ENCODE measurements around the gene SLC39A9.
A peak's percentile ranks its signal among the peaks of the same experiment; 100 is the strongest.

SLC39A9 gene

GRCh38 chr14:69398053-69398817 is at the start of gene SLC39A9, which contains the start of gene ERH:
Gene SLC39A9, plus strand, starts transcription at chr14:69398692. Its CDS starts 678 bp downstream, at chr14:69399370.
Gene ERH, minus strand, starts transcription at chr14:69398299. Its CDS starts 66 bp downstream, at chr14:69398233.
- peak; percentile 99 for DNase-seq

- DNase-seq, result no peak
Observed at GRCh38 chr14:69349091-69349777, 49.3 kb upstream of the SLC39A9 start.

- DNase-seq, result no peak
Observed at GRCh38 chr14:69350892-69351291, 47.6 kb upstream of the SLC39A9 start.

- DNase-seq, result peak; percentile 63 to 72
Observed at GRCh38 chr14:69351385-69351784, 47.1 kb upstream of the SLC39A9 start.

GRCh38 chr14:69351911-69352310 is 46.6 kb upstream of the SLC39A9 start:
- no peak for DNase-seq

- no peak for DNase-seq
Observed at GRCh38 chr14:69353168-69353567, 45.3 kb upstream of the SLC39A9 start.

- DNase-seq, result no peak
Observed at GRCh38 chr14:69354383-69355153, 43.9 kb upstream of the SLC39A9 start.

GRCh38 chr14:69355154-69355597 is 43.3 kb upstream of the SLC39A9 start:
- DNase-seq, result no peak

GRCh38 chr14:69355607-69356281 is 42.7 kb upstream of the SLC39A9 start:
- DNase-seq, result no peak

- DNase-seq, result no peak
Observed at GRCh38 chr14:69356903-69357543, 41.5 kb upstream of the SLC39A9 start.

- DNase-seq, result no peak
Observed at GRCh38 chr14:69357544-69358200, 40.8 kb upstream of the SLC39A9 start.

GRCh38 chr14:69358233-69358963 is 40.1 kb upstream of the SLC39A9 start:
- no peak for DNase-seq

GRCh38 chr14:69358966-69359365 is 39.5 kb upstream of the SLC39A9 start:
- DNase-seq, result no peak

GRCh38 chr14:69360438-69361108 is 37.9 kb upstream of the SLC39A9 start:
- no peak for DNase-seq

- DNase-seq, result no peak
Observed at GRCh38 chr14:69363055-69363454, 35.4 kb upstream of the SLC39A9 start.

GRCh38 chr14:69363964-69364363 is 34.5 kb upstream of the SLC39A9 start:
- DNase-seq, result no peak

GRCh38 chr14:69364378-69364777 is 34.1 kb upstream of the SLC39A9 start:
- no peak for DNase-seq

GRCh38 chr14:69366069-69366468 is 32.4 kb upstream of the SLC39A9 start:
- no peak for DNase-seq

GRCh38 chr14:69366761-69367160 is 31.7 kb upstream of the SLC39A9 start:
- no peak for DNase-seq

GRCh38 chr14:69368381-69368780 is 30.1 kb upstream of the SLC39A9 start:
- DNase-seq, result no peak
